A549 (cell line): ENCODE data around the gene IRF3.

Source experiments
- MAFK ChIP-seq: fragments of 450-650 bp; IDR thresholded peaks from 2 replicates; pipeline ENCODE4 v1.6.1; 2014; ENCODE audit not compliant: partially characterized antibody
- NFE2L2 ChIP-seq: fragments of 150-350 bp; conservative IDR thresholded peaks from 2 replicates; pipeline ENCODE4 v1.6.1; 2014; ENCODE audit warnings: low read length
- RARB ChIP-seq: fragments of 250-450 bp; sonication (Bioruptor Pico); IDR thresholded peaks from 2 replicates; pipeline ENCODE4 v1.8.0; 2021; ENCODE audit warnings: mild to moderate bottlenecking, moderate library complexity
- RFX5 ChIP-seq: fragments of 450-650 bp; IDR thresholded peaks from 2 replicates; pipeline ENCODE4 v1.7.1; 2014; ENCODE audit warnings: antibody characterized with exemption, mild to moderate bottlenecking, moderate library complexity
- RNF2 ChIP-seq: fragments of 200-600 bp; sonication (generic); IDR thresholded peaks from 2 replicates; pipeline ENCODE4 v1.6.1; 2016; ENCODE audit warnings: low read depth, mild to moderate bottlenecking, antibody characterized with exemption, moderate library complexity, borderline replicate concordance
- TF ChIP-seq, protein P1 (sequence below): fragments of >200 bp; sonication (Bioruptor Twin); formaldehyde crosslinking; IDR thresholded peaks from 3 replicates; pipeline ENCODE4 v1.5.1; 2016
- TF ChIP-seq, protein P2 (sequence below): fragments of 450-650 bp; IDR thresholded peaks from 2 replicates; pipeline ENCODE4 v1.6.1; 2014; ENCODE audit warnings: antibody characterized with exemption

DNA sequence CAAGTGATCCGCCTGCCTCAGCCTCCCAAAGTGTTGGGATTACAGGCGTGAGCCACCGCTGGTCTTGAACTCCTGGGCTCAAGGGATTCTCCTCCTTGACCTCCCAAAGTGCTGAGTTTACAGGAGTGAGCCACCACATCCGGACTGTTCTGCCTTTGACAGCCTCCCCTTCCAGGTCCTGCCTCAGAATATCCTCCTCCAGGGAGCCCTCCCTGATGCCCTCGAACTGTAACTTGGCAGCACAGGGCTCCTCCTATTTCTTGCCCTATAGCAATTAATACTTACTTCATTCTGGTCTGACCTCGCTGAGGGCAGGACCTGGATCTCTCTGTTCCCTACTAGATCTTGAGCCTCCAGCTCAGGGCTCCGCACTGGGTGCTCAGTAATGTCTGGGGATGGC, 31.2 kb upstream of the IRF3 start:
- TF ChIP-seq, protein P1, sequence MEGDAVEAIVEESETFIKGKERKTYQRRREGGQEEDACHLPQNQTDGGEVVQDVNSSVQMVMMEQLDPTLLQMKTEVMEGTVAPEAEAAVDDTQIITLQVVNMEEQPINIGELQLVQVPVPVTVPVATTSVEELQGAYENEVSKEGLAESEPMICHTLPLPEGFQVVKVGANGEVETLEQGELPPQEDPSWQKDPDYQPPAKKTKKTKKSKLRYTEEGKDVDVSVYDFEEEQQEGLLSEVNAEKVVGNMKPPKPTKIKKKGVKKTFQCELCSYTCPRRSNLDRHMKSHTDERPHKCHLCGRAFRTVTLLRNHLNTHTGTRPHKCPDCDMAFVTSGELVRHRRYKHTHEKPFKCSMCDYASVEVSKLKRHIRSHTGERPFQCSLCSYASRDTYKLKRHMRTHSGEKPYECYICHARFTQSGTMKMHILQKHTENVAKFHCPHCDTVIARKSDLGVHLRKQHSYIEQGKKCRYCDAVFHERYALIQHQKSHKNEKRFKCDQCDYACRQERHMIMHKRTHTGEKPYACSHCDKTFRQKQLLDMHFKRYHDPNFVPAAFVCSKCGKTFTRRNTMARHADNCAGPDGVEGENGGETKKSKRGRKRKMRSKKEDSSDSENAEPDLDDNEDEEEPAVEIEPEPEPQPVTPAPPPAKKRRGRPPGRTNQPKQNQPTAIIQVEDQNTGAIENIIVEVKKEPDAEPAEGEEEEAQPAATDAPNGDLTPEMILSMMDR, result no peak
- TF ChIP-seq MAFK, result no peak
- TF ChIP-seq NFE2L2, result no peak
- TF ChIP-seq, protein P2, sequence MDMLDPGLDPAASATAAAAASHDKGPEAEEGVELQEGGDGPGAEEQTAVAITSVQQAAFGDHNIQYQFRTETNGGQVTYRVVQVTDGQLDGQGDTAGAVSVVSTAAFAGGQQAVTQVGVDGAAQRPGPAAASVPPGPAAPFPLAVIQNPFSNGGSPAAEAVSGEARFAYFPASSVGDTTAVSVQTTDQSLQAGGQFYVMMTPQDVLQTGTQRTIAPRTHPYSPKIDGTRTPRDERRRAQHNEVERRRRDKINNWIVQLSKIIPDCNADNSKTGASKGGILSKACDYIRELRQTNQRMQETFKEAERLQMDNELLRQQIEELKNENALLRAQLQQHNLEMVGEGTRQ, result no peak
- no peak for TF ChIP-seq RARB (CRISPR knock-in tag)
- TF ChIP-seq RFX5, result no peak
- no peak for TF ChIP-seq RNF2
